Suprapubic skin (tissue), 3 donors: ENCODE measurements around the gene AIDA.

ENCODE experiments used
- CTCF ChIP-seq, 2 donors: fragments of 200-600 bp in 1 of 2; fragments of 450-650 bp in 1 of 2; sonication (generic) in 1 of 2; IDR thresholded peaks; one replicate each; pipeline ENCODE4 v1.5.1; 2016 to 2019; ENCODE audit warnings: antibody characterized with exemption in 2 of 2, mild to moderate bottlenecking in 1 of 2, moderate library complexity in 1 of 2
- POLR2AphosphoS5 ChIP-seq, 3 donors: sonication (generic); formaldehyde crosslinking; IDR thresholded peaks; one replicate each; pipeline ENCODE4 v1.6.1; 2017; ENCODE audit warnings: antibody characterized with exemption in 3 of 3

- no peak for TF ChIP-seq CTCF (IDR thresholded peaks at IDR 0.05)
- TF ChIP-seq POLR2AphosphoS5 (IDR thresholded peaks at IDR 0.05): no peak
Measured at GRCh38 chr1:222670110-222670509, 42.2 kb downstream of the AIDA start.
